ENCODE data around the gene AKT3.

Gene AKT3

GRCh38 chr1:243510928-243511327, 339.1 kb downstream of the AKT3 start:
- TF ChIP-seq POLR2AphosphoS5 (IDR thresholded peaks at IDR 0.05; ENCODE audit: low read depth, low read length): no peak
- TF ChIP-seq REST (IDR thresholded peaks at IDR 0.05; ENCODE audit: insufficient read depth in 1 of 2, low read depth in 2 of 2, low read length in 2 of 2): no peak
- no peak for TF ChIP-seq SIN3A (IDR thresholded peaks at IDR 0.05; ENCODE audit: borderline replicate concordance, insufficient read depth, low read length)
- no peak for TF ChIP-seq TAF1 (IDR thresholded peaks at IDR 0.05; ENCODE audit: borderline replicate concordance, insufficient read depth, low read length)
- no peak for TF ChIP-seq FOXP2 (optimal IDR thresholded peaks at IDR 0.05; ENCODE audit: borderline replicate concordance, extremely low read depth, extremely low read length, insufficient read depth)

- TF ChIP-seq REST (IDR thresholded peaks at IDR 0.05; ENCODE audit: insufficient read depth in 1 of 2, low read depth in 2 of 2, low read length in 2 of 2) (no peak), POLR2AphosphoS5 (IDR thresholded peaks at IDR 0.05; ENCODE audit: low read depth, low read length) (no peak), FOXP2 (optimal IDR thresholded peaks at IDR 0.05; ENCODE audit: borderline replicate concordance, extremely low read depth, extremely low read length, insufficient read depth) (no peak), SIN3A (IDR thresholded peaks at IDR 0.05; ENCODE audit: borderline replicate concordance, insufficient read depth, low read length) (no peak), TAF1 (IDR thresholded peaks at IDR 0.05; ENCODE audit: borderline replicate concordance, insufficient read depth, low read length) (no peak)
Measured at GRCh38 chr1:243508943-243509342, 341.1 kb downstream of the AKT3 start.

- TF ChIP-seq SIN3A (IDR thresholded peaks at IDR 0.05; ENCODE audit: borderline replicate concordance, insufficient read depth, low read length): no peak
Measured at GRCh38 chr1:243508303-243508713, 341.7 kb downstream of the AKT3 start.

- no peak for TF ChIP-seq POLR2AphosphoS5 (IDR thresholded peaks at IDR 0.05; ENCODE audit: low read depth, low read length)
- no peak for TF ChIP-seq REST (IDR thresholded peaks at IDR 0.05; ENCODE audit: insufficient read depth in 1 of 2, low read depth in 2 of 2, low read length in 2 of 2)
- TF ChIP-seq TAF1 (IDR thresholded peaks at IDR 0.05; ENCODE audit: borderline replicate concordance, insufficient read depth, low read length): no peak
- TF ChIP-seq FOXP2 (optimal IDR thresholded peaks at IDR 0.05; ENCODE audit: borderline replicate concordance, extremely low read depth, extremely low read length, insufficient read depth): no peak
- no peak for TF ChIP-seq SIN3A (IDR thresholded peaks at IDR 0.05; ENCODE audit: borderline replicate concordance, insufficient read depth, low read length)
Measured at GRCh38 chr1:243507672-243508302, 342.3 kb downstream of the AKT3 start.

GRCh38 chr1:243507001-243507671, 342.9 kb downstream of the AKT3 start:
- TF ChIP-seq SIN3A (IDR thresholded peaks at IDR 0.05; ENCODE audit: borderline replicate concordance, insufficient read depth, low read length) (no peak), REST (IDR thresholded peaks at IDR 0.05; ENCODE audit: insufficient read depth in 1 of 2, low read depth in 2 of 2, low read length in 2 of 2) (no peak), POLR2AphosphoS5 (IDR thresholded peaks at IDR 0.05; ENCODE audit: low read depth, low read length) (no peak), FOXP2 (optimal IDR thresholded peaks at IDR 0.05; ENCODE audit: borderline replicate concordance, extremely low read depth, extremely low read length, insufficient read depth) (no peak), TAF1 (IDR thresholded peaks at IDR 0.05; ENCODE audit: borderline replicate concordance, insufficient read depth, low read length) (no peak)
